Panc1 (cell line): ENCODE results near the gene KLC1. TPM values are rescaled to one million over a fixed set of nuclear protein-coding genes. Genes with fewer than 3 reads are reported as not detected.
A peak's percentile ranks its signal among the peaks of the same experiment; 100 is the strongest.

Source experiments
- ATAC-seq: fragments of 200-7000 bp; cut with Tn5 transposase; 2 replicates; pipeline ENCODE4 v1.9.1; 2020; ENCODE audit warnings: mild to moderate bottlenecking, moderate library complexity
- BruUV-seq: library from RNA; stranded (reverse); fragments of 400-500 nt; replicated peaks from 2 replicates; lab custom pipeline; 2021; lab: Mats Ljungman, UMichigan
- CTCF ChIA-PET: fragments of 300-600 bp; sonication (Branson Sonifier 250); formaldehyde crosslinking; loops from one replicate; lab custom pipeline; 2022; ENCODE audit warnings: antibody characterized with exemption; lab: Charles Lee
- POLR2A ChIA-PET: fragments of 300-600 bp; sonication (Branson Sonifier 250); formaldehyde crosslinking; loops from one replicate; lab custom pipeline; 2022; ENCODE audit warnings: antibody characterized with exemption; lab: Charles Lee
- DNase-seq: peaks from one replicate; pipeline ENCODE4 v3.0.0-alpha.2; 2010; ENCODE audit warnings: low read depth, low spot score
- H3K27ac ChIP-seq: 2 replicates; pipeline ENCODE4 v1.5.1; 2011; ENCODE audit warnings: mild to moderate bottlenecking, low read length, inconsistent platforms
- H3K27me3 ChIP-seq: fragments of 200-500 bp; sonication (Bioruptor generic); 2 replicates; pipeline ENCODE4 v1.6.0; 2014; ENCODE audit warnings: low read length, inconsistent platforms; ENCODE audit not compliant: control insufficient read depth, insufficient read depth
- H3K36me3 ChIP-seq: fragments of 200-500 bp; sonication (Bioruptor generic); 2 replicates; pipeline ENCODE4 v1.5.1; 2014; ENCODE audit warnings: inconsistent platforms, mild to moderate bottlenecking, low read length, moderate library complexity; ENCODE audit not compliant: control insufficient read depth, insufficient read depth
- H3K4me1 ChIP-seq: 2 replicates; pipeline ENCODE4 v1.5.1; 2011; ENCODE audit warnings: inconsistent platforms, mild to moderate bottlenecking, low read length, moderate library complexity; ENCODE audit not compliant: control insufficient read depth, insufficient read depth
- H3K4me3 ChIP-seq, 2 experiments: 2 replicates each; pipeline ENCODE4 v1.5.1; 2011 to 2012; ENCODE audit warnings: low read depth in 2 of 2, low read length in 2 of 2, mild to moderate bottlenecking in 2 of 2, inconsistent platforms in 1 of 2, moderate library complexity in 1 of 2
- H3K9me3 ChIP-seq: fragments of 200-500 bp; sonication (Bioruptor generic); 2 replicates; pipeline ENCODE4 v1.5.1; 2014; ENCODE audit warnings: low read depth, mild to moderate bottlenecking, inconsistent platforms, low read length, moderate library complexity; ENCODE audit not compliant: control insufficient read depth, insufficient read depth
- POLR2AphosphoS5 ChIP-seq: IDR thresholded peaks from 2 replicates; pipeline ENCODE4 v1.6.1; 2012; ENCODE audit warnings: mild to moderate bottlenecking, low read depth, low read length, moderate library complexity
- REST ChIP-seq, 2 experiments: IDR thresholded peaks; 2 replicates each; pipeline ENCODE4 v1.6.1; 2011 to 2012; ENCODE audit warnings: low read depth in 2 of 2, control low read depth in 1 of 2, low read length in 1 of 2, mild to moderate bottlenecking in 1 of 2, moderate library complexity in 1 of 2; ENCODE audit not compliant: insufficient read depth in 1 of 2
- SIN3A ChIP-seq: IDR thresholded peaks from 2 replicates; pipeline ENCODE4 v1.6.1; 2012; ENCODE audit warnings: low read depth, mild to moderate bottlenecking, low read length, moderate library complexity, borderline replicate concordance; ENCODE audit not compliant: insufficient read depth
- TCF7L2 ChIP-seq: IDR thresholded peaks from 2 replicates; pipeline ENCODE4 v1.6.1; 2011; ENCODE audit warnings: mild to moderate bottlenecking, low read depth, low read length, inconsistent platforms
- in situ Hi-C: cut with HindIII; loops from 2 replicates; pipeline ENCODE4 v1.10.0; 2016; ENCODE audit warnings: low sequenced_read_pairs, low pct_unique_long_range_greater_than_20kb
- intact Hi-C: fragments of 100-400 bp; cut with micrococcal nuclease; formaldehyde crosslinking; loops from one replicate; pipeline ENCODE4 v1.10.0; 2022; ENCODE audit not compliant: unreplicated experiment
- total RNA-seq: library from RNA; stranded (reverse); gene quantifications from one replicate; pipeline ENCODE4 v1.2.1, GENCODE V29; 2021; ENCODE audit not compliant: unreplicated experiment
- TF ChIP-seq, protein P1 (sequence below): fragments of 450-650 bp; IDR thresholded peaks from 2 replicates; pipeline ENCODE4 v1.5.1; 2017; ENCODE audit warnings: mild to moderate bottlenecking

The KLC1 gene
- total RNA-seq, 1 experiment from 2014 or later: 98.0 TPM

GRCh38 chr14:103723748-103724081, 94.7 kb downstream of the KLC1 start:
- ChIA-PET POLR2A (no interaction called here), CTCF (no interaction called here)
- in situ Hi-C loops (no loop called here), intact Hi-C loops (no loop called here)
- H3K27me3 ChIP-seq: no peaks in the 10 kb centered on the region
- H3K4me3 ChIP-seq: no peak overlapping the region
- ATAC-seq (no peak), DNase-seq (no peak)
- no peaks in the 10 kb centered on the region for H3K36me3 ChIP-seq
- no TSS peak for BruUV-seq
- no peaks in the 10 kb centered on the region for H3K9me3 ChIP-seq
- no peak for TF ChIP-seq TCF7L2
- H3K4me1 ChIP-seq: no peaks in the 10 kb centered on the region; the same call in 1 of the 2 replicates
- H3K27ac ChIP-seq: no peak overlapping the region

- Histone ChIP-seq H3K36me3 (no peaks in the 10 kb centered on the region), H3K27ac (no peak overlapping the region), H3K27me3 (no peaks in the 10 kb centered on the region), H3K4me1 (no peaks in the 10 kb centered on the region; the same call in 1 of the 2 replicates), H3K9me3 (no peaks in the 10 kb centered on the region), H3K4me3 (no peak overlapping the region)
- in situ Hi-C loops (no loop called here), intact Hi-C loops (no loop called here)
- BruUV-seq: no TSS peak
- ATAC-seq (no peak), DNase-seq (no peak)
- ChIA-PET CTCF (no interaction called here), POLR2A (no interaction called here)
- TF ChIP-seq, protein P1, sequence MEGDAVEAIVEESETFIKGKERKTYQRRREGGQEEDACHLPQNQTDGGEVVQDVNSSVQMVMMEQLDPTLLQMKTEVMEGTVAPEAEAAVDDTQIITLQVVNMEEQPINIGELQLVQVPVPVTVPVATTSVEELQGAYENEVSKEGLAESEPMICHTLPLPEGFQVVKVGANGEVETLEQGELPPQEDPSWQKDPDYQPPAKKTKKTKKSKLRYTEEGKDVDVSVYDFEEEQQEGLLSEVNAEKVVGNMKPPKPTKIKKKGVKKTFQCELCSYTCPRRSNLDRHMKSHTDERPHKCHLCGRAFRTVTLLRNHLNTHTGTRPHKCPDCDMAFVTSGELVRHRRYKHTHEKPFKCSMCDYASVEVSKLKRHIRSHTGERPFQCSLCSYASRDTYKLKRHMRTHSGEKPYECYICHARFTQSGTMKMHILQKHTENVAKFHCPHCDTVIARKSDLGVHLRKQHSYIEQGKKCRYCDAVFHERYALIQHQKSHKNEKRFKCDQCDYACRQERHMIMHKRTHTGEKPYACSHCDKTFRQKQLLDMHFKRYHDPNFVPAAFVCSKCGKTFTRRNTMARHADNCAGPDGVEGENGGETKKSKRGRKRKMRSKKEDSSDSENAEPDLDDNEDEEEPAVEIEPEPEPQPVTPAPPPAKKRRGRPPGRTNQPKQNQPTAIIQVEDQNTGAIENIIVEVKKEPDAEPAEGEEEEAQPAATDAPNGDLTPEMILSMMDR: no peak
- TF ChIP-seq TCF7L2 (no peak), POLR2AphosphoS5 (no peak), SIN3A (no peak), REST (IDR thresholded peaks at IDR 0.05; ENCODE audit: insufficient read depth in 1 of 2, low read depth in 2 of 2, low read length in 1 of 2) (no peak)
Observed at GRCh38 chr14:103724116-103724515, 95.1 kb downstream of the KLC1 start.

DNA sequence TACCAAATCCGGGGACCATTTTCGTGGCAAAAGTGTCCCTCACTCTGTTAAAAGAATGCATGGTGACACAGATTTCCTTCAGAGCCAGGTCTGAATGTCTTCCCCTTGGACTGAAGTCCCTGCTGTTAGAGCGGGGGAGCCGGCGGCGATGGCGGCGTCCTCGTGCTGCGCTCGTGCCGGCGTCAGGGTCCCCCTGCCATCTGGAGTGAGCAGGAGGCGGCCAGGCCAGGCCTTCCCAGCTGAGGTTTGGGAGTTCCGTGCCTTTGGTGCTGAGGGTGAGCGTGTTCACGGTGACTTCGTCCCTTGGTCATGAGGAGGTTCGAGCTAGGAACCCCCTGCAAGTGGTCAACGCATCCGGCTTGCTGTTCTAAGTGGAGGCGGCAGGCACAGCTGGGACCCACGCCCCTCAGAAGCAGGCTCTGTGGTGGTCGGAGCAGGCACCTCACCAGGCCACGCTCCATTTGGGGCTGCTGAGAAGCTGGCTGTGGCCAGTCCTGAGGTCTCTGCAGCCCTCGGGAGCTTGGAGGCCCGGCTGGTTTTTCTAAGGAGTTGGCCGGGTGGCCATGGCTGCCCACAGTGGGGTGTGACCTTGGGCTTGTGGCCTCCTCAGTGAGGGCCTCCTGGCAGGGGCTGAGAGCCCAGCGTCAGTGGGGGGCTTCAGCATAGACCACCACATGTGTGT, 96.1 kb downstream of the KLC1 start:
- BruUV-seq: no TSS peak

More for the DNA sequence above, 96.1 kb downstream of the KLC1 start:
- H3K36me3 ChIP-seq: no peaks in the 10 kb centered on the region
- no peaks in the 10 kb centered on the region; the same call in 1 of the 2 replicates for H3K4me1 ChIP-seq
- H3K27me3 ChIP-seq: no peaks in the 10 kb centered on the region
- ATAC-seq: 0 out of 2 replicates have a peak, but pooled peaks have one; percentile 19
- CTCF ChIA-PET: no interaction called here
- in situ Hi-C loops: no loop called here
- no peak for TF ChIP-seq REST (IDR thresholded peaks at IDR 0.05; ENCODE audit: insufficient read depth in 1 of 2, low read depth in 2 of 2, low read length in 1 of 2)
- no peak for TF ChIP-seq TCF7L2
- TF ChIP-seq POLR2AphosphoS5: no peak
- TF ChIP-seq SIN3A: no peak
- TF ChIP-seq, protein P1: no peak
- H3K27ac ChIP-seq: no peak overlapping the region
- H3K4me3 ChIP-seq: no peak overlapping the region
- POLR2A ChIA-PET: no interaction called here
- intact Hi-C loops: no loop called here
- H3K9me3 ChIP-seq: no peaks in the 10 kb centered on the region
- DNase-seq: no peak
